HL-60 (cell line): ENCODE measurements around the gene R3HCC1L.

Source experiments
- POLR2AphosphoS5 ChIP-seq: IDR thresholded peaks from 2 replicates; pipeline ENCODE4 v1.6.1; 2012; ENCODE audit warnings: low read depth
- SPI1 ChIP-seq: IDR thresholded peaks from 2 replicates; pipeline ENCODE4 v1.6.1; 2012; ENCODE audit warnings: low read depth, mild to moderate bottlenecking, borderline replicate concordance
- TF ChIP-seq, protein P1 (sequence below): IDR thresholded peaks from one replicate; pipeline ENCODE4 v1.5.1; 2011; ENCODE audit warnings: low read length, control low read depth, inconsistent platforms; ENCODE audit not compliant: insufficient read depth

- TF ChIP-seq, protein P1, sequence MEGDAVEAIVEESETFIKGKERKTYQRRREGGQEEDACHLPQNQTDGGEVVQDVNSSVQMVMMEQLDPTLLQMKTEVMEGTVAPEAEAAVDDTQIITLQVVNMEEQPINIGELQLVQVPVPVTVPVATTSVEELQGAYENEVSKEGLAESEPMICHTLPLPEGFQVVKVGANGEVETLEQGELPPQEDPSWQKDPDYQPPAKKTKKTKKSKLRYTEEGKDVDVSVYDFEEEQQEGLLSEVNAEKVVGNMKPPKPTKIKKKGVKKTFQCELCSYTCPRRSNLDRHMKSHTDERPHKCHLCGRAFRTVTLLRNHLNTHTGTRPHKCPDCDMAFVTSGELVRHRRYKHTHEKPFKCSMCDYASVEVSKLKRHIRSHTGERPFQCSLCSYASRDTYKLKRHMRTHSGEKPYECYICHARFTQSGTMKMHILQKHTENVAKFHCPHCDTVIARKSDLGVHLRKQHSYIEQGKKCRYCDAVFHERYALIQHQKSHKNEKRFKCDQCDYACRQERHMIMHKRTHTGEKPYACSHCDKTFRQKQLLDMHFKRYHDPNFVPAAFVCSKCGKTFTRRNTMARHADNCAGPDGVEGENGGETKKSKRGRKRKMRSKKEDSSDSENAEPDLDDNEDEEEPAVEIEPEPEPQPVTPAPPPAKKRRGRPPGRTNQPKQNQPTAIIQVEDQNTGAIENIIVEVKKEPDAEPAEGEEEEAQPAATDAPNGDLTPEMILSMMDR: no peak
- TF ChIP-seq SPI1 (no peak), POLR2AphosphoS5 (no peak)
Observed at GRCh38 chr10:98167191-98167590, 32.7 kb downstream of the R3HCC1L start.
